A549 (cell line): ENCODE results near the gene TRAPPC14.

ENCODE experiments used
- FOSB ChIP-seq: fragments of 250-450 bp; sonication (Bioruptor Pico); IDR thresholded peaks from 2 replicates; pipeline ENCODE4 v1.5.0; 2020; ENCODE audit warnings: mild to moderate bottlenecking, moderate library complexity
- FOSL2 ChIP-seq, 2 experiments: fragments of 450-650 bp in 1 of 2; fragments of >200 bp in 1 of 2; sonication (Bioruptor Twin) in 1 of 2; formaldehyde crosslinking; IDR thresholded peaks; 2 replicates each; pipeline versions ENCODE4 v1.5.0 to v1.6.1; 2016 to 2020; ENCODE audit warnings: mild to moderate bottlenecking in 1 of 2, moderate library complexity in 1 of 2
- HDAC2 ChIP-seq: fragments of 200-600 bp; sonication (generic); IDR thresholded peaks from 2 replicates; pipeline ENCODE4 v1.6.1; 2016
- MAFK ChIP-seq: fragments of 450-650 bp; IDR thresholded peaks from 2 replicates; pipeline ENCODE4 v1.6.1; 2014; ENCODE audit not compliant: partially characterized antibody
- NFE2L2 ChIP-seq: fragments of 150-350 bp; conservative IDR thresholded peaks from 2 replicates; pipeline ENCODE4 v1.6.1; 2014; ENCODE audit warnings: low read length
- PHF8 ChIP-seq: fragments of 200-600 bp; sonication (generic); IDR thresholded peaks from 2 replicates; pipeline ENCODE4 v1.6.1; 2016; ENCODE audit warnings: low read depth, mild to moderate bottlenecking, antibody characterized with exemption, moderate library complexity, borderline replicate concordance
- POLR2A ChIP-seq: IDR thresholded peaks from 2 replicates; pipeline ENCODE4 v1.6.1; 2012; ENCODE audit warnings: mild to moderate bottlenecking, low read length
- TF ChIP-seq, protein P1 (sequence below): fragments of >200 bp; sonication (Bioruptor Twin); formaldehyde crosslinking; IDR thresholded peaks from 3 replicates; pipeline ENCODE4 v1.5.1; 2016
- TF ChIP-seq, protein P2 (sequence below): fragments of 200-600 bp; sonication (generic); IDR thresholded peaks from 2 replicates; pipeline ENCODE4 v1.6.1; 2016; ENCODE audit warnings: antibody characterized with exemption, mild to moderate bottlenecking, moderate library complexity
- TF ChIP-seq, protein P3 (sequence below): fragments of 150-350 bp; IDR thresholded peaks from 2 replicates; pipeline ENCODE4 v1.6.1; 2014; ENCODE audit warnings: low read depth, mild to moderate bottlenecking, low read length
- TF ChIP-seq, protein P4 (sequence below): IDR thresholded peaks from 2 replicates; pipeline ENCODE4 v1.6.1; 2012

DNA sequence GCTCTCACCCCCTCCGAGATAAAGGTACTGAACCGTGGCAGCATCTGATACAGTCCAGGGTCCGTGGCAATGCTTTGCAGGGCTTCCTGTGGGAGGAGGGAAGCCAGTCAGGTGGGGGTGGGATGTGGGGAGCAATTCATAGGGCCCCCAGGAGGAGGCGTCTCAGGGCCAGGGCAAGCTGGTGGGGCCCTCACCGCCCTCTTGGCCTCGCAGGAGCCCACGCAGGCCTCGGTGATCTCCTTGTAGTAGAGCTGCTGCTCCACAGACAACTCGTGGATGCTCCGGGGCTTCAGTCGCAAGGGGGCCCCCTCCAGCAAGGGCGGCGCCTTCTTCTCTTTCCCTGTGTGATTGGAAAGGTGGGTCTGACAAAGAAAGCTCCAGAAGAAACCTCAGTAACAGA, 46.6 kb downstream of the TRAPPC14 start:
- TF ChIP-seq, protein P1, sequence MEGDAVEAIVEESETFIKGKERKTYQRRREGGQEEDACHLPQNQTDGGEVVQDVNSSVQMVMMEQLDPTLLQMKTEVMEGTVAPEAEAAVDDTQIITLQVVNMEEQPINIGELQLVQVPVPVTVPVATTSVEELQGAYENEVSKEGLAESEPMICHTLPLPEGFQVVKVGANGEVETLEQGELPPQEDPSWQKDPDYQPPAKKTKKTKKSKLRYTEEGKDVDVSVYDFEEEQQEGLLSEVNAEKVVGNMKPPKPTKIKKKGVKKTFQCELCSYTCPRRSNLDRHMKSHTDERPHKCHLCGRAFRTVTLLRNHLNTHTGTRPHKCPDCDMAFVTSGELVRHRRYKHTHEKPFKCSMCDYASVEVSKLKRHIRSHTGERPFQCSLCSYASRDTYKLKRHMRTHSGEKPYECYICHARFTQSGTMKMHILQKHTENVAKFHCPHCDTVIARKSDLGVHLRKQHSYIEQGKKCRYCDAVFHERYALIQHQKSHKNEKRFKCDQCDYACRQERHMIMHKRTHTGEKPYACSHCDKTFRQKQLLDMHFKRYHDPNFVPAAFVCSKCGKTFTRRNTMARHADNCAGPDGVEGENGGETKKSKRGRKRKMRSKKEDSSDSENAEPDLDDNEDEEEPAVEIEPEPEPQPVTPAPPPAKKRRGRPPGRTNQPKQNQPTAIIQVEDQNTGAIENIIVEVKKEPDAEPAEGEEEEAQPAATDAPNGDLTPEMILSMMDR, result no peak
- TF ChIP-seq, protein P2, sequence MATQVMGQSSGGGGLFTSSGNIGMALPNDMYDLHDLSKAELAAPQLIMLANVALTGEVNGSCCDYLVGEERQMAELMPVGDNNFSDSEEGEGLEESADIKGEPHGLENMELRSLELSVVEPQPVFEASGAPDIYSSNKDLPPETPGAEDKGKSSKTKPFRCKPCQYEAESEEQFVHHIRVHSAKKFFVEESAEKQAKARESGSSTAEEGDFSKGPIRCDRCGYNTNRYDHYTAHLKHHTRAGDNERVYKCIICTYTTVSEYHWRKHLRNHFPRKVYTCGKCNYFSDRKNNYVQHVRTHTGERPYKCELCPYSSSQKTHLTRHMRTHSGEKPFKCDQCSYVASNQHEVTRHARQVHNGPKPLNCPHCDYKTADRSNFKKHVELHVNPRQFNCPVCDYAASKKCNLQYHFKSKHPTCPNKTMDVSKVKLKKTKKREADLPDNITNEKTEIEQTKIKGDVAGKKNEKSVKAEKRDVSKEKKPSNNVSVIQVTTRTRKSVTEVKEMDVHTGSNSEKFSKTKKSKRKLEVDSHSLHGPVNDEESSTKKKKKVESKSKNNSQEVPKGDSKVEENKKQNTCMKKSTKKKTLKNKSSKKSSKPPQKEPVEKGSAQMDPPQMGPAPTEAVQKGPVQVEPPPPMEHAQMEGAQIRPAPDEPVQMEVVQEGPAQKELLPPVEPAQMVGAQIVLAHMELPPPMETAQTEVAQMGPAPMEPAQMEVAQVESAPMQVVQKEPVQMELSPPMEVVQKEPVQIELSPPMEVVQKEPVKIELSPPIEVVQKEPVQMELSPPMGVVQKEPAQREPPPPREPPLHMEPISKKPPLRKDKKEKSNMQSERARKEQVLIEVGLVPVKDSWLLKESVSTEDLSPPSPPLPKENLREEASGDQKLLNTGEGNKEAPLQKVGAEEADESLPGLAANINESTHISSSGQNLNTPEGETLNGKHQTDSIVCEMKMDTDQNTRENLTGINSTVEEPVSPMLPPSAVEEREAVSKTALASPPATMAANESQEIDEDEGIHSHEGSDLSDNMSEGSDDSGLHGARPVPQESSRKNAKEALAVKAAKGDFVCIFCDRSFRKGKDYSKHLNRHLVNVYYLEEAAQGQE, result no peak
- TF ChIP-seq FOSL2 (IDR thresholded peaks at IDR 0.05) (no peak), FOSL2 (CRISPR knock-in tag; IDR thresholded peaks at IDR 0.05) (no peak), FOSB (CRISPR knock-in tag) (no peak), HDAC2 (no peak), MAFK (no peak), NFE2L2 (no peak), PHF8 (no peak), POLR2A (no peak)
- TF ChIP-seq, protein P3, sequence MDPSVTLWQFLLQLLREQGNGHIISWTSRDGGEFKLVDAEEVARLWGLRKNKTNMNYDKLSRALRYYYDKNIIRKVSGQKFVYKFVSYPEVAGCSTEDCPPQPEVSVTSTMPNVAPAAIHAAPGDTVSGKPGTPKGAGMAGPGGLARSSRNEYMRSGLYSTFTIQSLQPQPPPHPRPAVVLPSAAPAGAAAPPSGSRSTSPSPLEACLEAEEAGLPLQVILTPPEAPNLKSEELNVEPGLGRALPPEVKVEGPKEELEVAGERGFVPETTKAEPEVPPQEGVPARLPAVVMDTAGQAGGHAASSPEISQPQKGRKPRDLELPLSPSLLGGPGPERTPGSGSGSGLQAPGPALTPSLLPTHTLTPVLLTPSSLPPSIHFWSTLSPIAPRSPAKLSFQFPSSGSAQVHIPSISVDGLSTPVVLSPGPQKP, result no peak
- TF ChIP-seq, protein P4, sequence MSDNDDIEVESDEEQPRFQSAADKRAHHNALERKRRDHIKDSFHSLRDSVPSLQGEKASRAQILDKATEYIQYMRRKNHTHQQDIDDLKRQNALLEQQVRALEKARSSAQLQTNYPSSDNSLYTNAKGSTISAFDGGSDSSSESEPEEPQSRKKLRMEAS, result no peak
